HAP-1 (cell line): Measurements from ENCODE around the gene MAP4K2.
A peak's percentile ranks its signal among the peaks of the same experiment; 100 is the strongest.

ENCODE experiments used
- DNase-seq, 2 experiments: peaks; one replicate each; pipeline ENCODE4 v3.0.0-alpha.2; 2016 to 2020; ENCODE audit warnings: low spot score in 2 of 2
- H3K27me3 ChIP-seq: fragments of 250-450 bp; sonication (Bioruptor Pico); 2 replicates; pipeline ENCODE4 v1.5.1; 2020; ENCODE audit warnings: low read depth, mild to moderate bottlenecking, moderate library complexity
- H3K36me3 ChIP-seq: fragments of 250-450 bp; sonication (Bioruptor Pico); replicated peaks from 2 replicates; pipeline ENCODE4 v1.5.1; 2020; ENCODE audit warnings: mild to moderate bottlenecking
- H3K4me1 ChIP-seq: fragments of 250-450 bp; sonication (Bioruptor Pico); 2 replicates; pipeline ENCODE4 v1.5.1; 2020; ENCODE audit warnings: mild to moderate bottlenecking
- H3K4me3 ChIP-seq: fragments of 250-450 bp; sonication (Bioruptor Pico); 2 replicates; pipeline ENCODE4 v1.5.1; 2020; ENCODE audit warnings: mild to moderate bottlenecking, moderate library complexity
- H3K9me3 ChIP-seq: fragments of 250-450 bp; sonication (Bioruptor Pico); 2 replicates; pipeline ENCODE4 v1.5.1; 2020; ENCODE audit warnings: mild to moderate bottlenecking, moderate library complexity
- in situ Hi-C: fragments of 300-500 bp; cut with MboI; formaldehyde crosslinking; loops from 3 replicates; pipeline ENCODE4 v1.14.3; 2020; ENCODE audit warnings: low sequenced_read_pairs, inconsistent platforms, mixed read lengths

Gene MAP4K2

DNA sequence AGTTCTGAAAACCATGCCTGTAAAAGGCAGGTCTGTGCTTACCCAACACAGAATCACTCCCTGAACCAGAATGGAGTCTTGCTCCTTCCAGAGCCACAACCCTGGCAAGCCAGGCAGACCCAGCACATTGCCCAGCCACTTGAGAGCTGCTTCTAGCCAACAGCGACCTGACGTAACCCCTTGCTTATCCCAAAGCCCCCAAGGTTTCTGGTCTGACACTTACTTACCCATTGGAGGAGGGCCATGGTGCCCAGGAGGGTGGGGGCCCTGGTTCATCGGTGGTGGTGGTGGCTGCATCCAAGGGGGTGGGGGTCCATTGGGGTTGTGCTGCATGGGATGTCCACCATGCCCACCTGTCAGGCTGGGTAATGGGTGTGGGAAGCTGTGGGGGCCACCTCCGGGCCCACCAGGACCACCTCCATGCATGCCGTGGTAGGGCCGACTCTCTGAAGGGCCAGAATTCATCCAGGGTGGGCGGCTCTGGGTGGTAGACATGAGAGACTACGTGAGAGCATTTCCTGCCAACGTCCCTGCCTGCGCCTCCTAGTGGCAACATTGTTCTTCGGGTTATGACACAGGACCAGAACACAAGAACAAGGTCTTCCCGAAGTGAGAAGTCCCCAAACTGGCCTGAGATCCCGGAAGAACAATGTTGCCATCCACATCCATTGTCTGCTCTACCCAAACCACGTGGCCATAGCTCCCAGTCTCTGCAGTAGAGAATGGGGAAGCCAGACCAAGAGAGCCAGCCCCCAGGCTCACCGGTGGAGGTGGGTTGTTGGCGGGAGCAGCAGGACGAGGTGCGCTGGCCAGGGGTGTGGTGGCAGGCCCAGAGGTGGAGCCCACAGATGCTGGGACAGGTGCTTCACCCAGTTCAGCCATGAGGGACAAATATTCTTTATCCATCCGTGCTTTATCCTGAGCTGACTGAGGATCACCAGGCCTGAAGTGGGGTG lies 35.4 kb downstream of the MAP4K2 start:
- Histone ChIP-seq H3K9me3 (no peaks in the 10 kb centered on the region), H3K27me3 (no peaks in the 10 kb centered on the region), H3K4me1 (no peaks in the 10 kb centered on the region), H3K36me3 (peaks cover 97% of the 10 kb centered on the region), H3K4me3 (no peak overlapping the region)
- in situ Hi-C loops, result no loop called here
- peak in 1 of 2 experiments; percentile 90 for DNase-seq

DNA sequence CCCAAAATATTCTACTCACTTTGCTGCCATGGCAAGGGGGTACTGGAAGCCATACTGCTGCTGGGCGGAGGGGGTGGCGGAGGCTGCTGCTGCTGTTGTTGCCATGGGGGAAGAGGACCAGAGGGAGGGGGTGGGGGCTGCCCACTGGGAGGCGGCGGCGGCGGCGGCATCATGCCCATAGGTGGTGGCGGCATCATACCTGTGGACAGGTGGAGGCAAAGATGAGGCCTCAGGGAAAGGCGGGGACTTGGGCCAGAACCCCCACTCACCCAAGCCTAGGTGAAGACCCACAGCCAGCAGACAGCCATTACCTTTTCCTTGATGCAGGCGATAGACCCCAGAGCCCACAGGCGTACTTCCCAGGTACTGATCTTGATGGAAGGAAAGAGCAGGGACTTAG lies 36.1 kb downstream of the MAP4K2 start:
- Histone ChIP-seq H3K27me3 (no peaks in the 10 kb centered on the region), H3K9me3 (no peaks in the 10 kb centered on the region), H3K36me3 (peaks cover 96% of the 10 kb centered on the region), H3K4me3 (no peak overlapping the region), H3K4me1 (no peaks in the 10 kb centered on the region)
- no peak for DNase-seq
- in situ Hi-C loops, result no loop called here

GRCh38 chr11:64765851-64766665 lies 37.0 kb downstream of the MAP4K2 start:
- no peaks in the 10 kb centered on the region for H3K4me1 ChIP-seq

GRCh38 chr11:64765291-64765850 lies 37.6 kb downstream of the MAP4K2 start:
- H3K9me3 ChIP-seq, result no peaks in the 10 kb centered on the region
- in situ Hi-C loops, result no loop called here
- peaks cover 81% of the 10 kb centered on the region for H3K36me3 ChIP-seq
- DNase-seq, result peak in 1 of 2 experiments; percentile 51
- no peak overlapping the region for H3K4me3 ChIP-seq
- no peaks in the 10 kb centered on the region for H3K27me3 ChIP-seq
- no peaks in the 10 kb centered on the region for H3K4me1 ChIP-seq

More at GRCh38 chr11:64765851-64766665, 37.0 kb downstream of the MAP4K2 start:
- Histone ChIP-seq H3K4me3 (no peak overlapping the region), H3K27me3 (no peaks in the 10 kb centered on the region), H3K36me3 (peaks cover 88% of the 10 kb centered on the region), H3K9me3 (no peaks in the 10 kb centered on the region)
- in situ Hi-C loops, result no loop called here
- no peak for DNase-seq

DNA sequence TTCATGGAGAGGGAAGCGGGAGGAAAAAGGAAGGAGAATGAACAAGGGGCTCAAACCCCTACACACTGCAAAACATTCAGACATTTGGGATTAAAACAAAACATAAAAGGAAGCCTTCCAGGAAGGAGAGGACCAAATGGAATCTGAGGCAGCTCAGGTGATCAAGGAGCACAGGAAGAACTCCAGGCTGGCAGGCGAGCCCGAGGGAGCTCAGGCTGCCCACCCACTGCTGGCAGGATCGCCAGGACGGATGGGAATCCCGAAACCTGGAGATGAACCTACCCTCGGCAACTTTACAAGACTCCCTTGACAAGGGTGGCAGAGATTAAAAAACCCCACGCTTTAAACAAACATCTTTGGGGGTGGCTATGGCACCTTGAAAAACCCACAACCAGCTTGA lies 38.3 kb downstream of the MAP4K2 start:
- peaks cover 75% of the 10 kb centered on the region for H3K36me3 ChIP-seq
- peaks cover 4% of the 10 kb centered on the region for H3K4me1 ChIP-seq
- no peaks in the 10 kb centered on the region for H3K9me3 ChIP-seq
- in situ Hi-C loops, result no loop called here
- H3K27me3 ChIP-seq, result no peaks in the 10 kb centered on the region
- DNase-seq, result no peak
- no peak overlapping the region for H3K4me3 ChIP-seq

- H3K4me3 ChIP-seq, result no peak overlapping the region
- no peak for DNase-seq
- peaks cover 4% of the 10 kb centered on the region for H3K4me1 ChIP-seq
- in situ Hi-C loops, result no loop called here
- no peaks in the 10 kb centered on the region for H3K9me3 ChIP-seq
- H3K36me3 ChIP-seq, result peaks cover 69% of the 10 kb centered on the region
- H3K27me3 ChIP-seq, result no peaks in the 10 kb centered on the region
Observed at GRCh38 chr11:64764040-64764611, 38.9 kb downstream of the MAP4K2 start.

- H3K36me3 ChIP-seq, result peaks cover 63% of the 10 kb centered on the region
- in situ Hi-C loops, result no loop called here
- H3K4me3 ChIP-seq, result no peak overlapping the region
- H3K4me1 ChIP-seq, result peaks cover 4% of the 10 kb centered on the region
- no peaks in the 10 kb centered on the region for H3K9me3 ChIP-seq
- no peak for DNase-seq
- H3K27me3 ChIP-seq, result no peaks in the 10 kb centered on the region
Observed at GRCh38 chr11:64763526-64764039, 39.4 kb downstream of the MAP4K2 start.

- H3K9me3 ChIP-seq, result no peaks in the 10 kb centered on the region
- H3K4me3 ChIP-seq, result no peak overlapping the region
- H3K36me3 ChIP-seq, result peaks cover 56% of the 10 kb centered on the region
- no peaks in the 10 kb centered on the region for H3K27me3 ChIP-seq
- H3K4me1 ChIP-seq, result peaks cover 4% of the 10 kb centered on the region
- in situ Hi-C loops, result no loop called here
- DNase-seq, result no peak
Observed at GRCh38 chr11:64762674-64763525, 40.1 kb downstream of the MAP4K2 start.

- Histone ChIP-seq H3K36me3 (peaks cover 50% of the 10 kb centered on the region), H3K4me3 (no peak overlapping the region), H3K27me3 (no peaks in the 10 kb centered on the region), H3K4me1 (peaks cover 4% of the 10 kb centered on the region), H3K9me3 (no peaks in the 10 kb centered on the region)
- in situ Hi-C loops, result no loop called here
- no peak for DNase-seq
Observed at GRCh38 chr11:64762277-64762673, 40.7 kb downstream of the MAP4K2 start.

DNA sequence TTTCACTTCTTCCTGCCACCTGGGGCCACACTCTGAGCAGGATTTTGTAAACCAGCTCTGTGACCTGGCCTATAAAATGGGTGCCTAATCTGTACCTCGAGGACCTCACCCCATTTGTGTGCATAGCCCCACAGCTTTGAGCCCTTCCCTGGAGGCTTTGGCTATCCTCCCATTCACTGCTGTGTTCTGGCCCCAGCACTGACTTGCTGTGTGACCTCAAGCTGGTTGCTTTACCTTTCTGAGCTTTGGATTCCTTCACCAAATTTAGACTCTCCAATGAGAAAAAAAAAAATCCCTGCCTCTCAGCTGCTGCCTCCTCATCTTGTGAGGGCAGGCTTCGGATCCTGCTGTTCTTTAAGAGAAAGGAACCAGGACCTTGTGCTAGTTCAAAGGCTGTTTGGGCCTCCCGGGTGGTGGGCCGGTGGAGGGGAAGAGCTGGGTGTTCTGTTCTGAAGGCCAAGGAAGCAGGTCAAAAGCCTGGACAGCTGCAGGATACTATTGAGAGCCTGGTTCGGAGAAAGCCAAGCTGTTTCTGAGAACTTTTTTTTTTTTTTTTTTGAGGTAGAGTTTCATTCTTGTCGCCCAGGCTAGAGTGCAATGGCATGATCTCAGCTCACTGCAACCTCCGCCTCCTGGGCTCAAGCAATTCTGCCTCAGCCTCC lies 42.1 kb downstream of the MAP4K2 start:
- no peaks in the 10 kb centered on the region for H3K9me3 ChIP-seq
- in situ Hi-C loops, result no loop called here
- DNase-seq, result no peak
- H3K4me3 ChIP-seq, result no peak overlapping the region
- H3K27me3 ChIP-seq, result no peaks in the 10 kb centered on the region
- H3K36me3 ChIP-seq, result peaks cover 40% of the 10 kb centered on the region
- peaks cover 4% of the 10 kb centered on the region for H3K4me1 ChIP-seq

- no peaks in the 10 kb centered on the region for H3K9me3 ChIP-seq
- in situ Hi-C loops, result no loop called here
- peak in 1 of 2 experiments; percentile 78 for DNase-seq
- H3K4me3 ChIP-seq, result no peak within 1 kb of the TSS
- peaks cover 4% of the 10 kb centered on the region for H3K4me1 ChIP-seq
- peaks cover 31% of the 10 kb centered on the region for H3K36me3 ChIP-seq
- no peaks in the 10 kb centered on the region for H3K27me3 ChIP-seq
Observed at GRCh38 chr11:64759722-64760719, 43.0 kb downstream of the MAP4K2 start, which contains the start of gene PYGM. Gene PYGM, minus strand, starts transcription at chr11:64759974. Its CDS starts 76 bp downstream, at chr11:64759898.
